ENCODE data around the gene MRM1.
"Not testable (repeated sequence)": the region's sequence is repeated elsewhere in the genome, so short reads cannot be mapped to it uniquely, and the experiment has no call there.

The MRM1 gene

DNA sequence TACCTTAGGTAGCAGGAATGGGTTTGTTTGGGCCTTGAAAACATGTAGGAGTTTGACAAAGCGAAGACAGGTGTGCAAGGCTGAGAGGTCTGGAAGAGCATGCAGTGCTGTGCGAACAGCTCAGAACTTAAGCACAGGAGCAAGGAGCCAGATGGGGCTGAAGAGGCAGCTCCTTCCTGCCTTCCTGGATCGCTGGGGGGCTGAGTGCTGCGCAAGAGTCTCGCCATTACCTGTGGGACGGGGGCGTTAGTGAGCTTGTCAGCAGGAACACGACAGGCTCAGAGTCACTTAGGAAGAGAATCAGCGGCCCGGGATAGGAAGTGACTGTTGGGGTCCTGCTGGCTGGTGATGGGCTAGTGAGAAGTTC, 464 bp upstream of the MRM1 start:
- no peak for DNase-seq

DNA sequence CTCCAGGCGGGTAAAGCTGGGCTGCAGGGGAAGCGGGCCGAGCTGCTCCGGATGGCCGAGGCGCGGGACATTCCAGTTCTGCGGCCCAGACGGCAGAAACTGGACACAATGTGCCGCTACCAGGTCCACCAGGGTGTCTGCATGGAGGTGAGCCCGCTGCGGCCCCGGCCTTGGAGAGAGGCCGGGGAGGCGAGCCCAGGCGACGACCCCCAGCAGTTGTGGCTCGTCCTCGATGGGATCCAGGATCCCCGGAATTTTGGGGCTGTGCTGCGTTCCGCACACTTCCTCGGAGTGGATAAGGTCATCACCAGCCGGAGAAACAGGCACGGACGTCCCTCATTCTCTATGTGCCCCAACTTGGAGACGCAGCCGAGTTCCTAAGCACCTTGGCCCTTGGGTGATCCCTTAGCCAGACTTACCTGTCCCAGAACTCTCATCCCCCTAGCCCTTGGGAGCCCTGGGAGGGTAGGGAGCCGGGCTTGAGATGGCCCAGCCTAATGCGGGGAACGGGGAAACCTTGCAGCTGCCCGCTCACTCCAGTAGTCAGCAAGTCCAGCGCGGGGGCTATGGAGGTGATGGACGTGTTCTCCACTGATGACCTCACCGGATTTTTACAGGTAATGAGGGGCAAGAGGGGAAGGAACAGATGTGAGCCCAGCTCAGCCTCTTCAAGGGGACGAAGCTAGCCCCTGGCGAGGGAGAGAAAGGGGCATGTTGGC, 806 bp downstream of the MRM1 start:
- peak in 3 of 4 experiments; percentile 14 to 41 (median 28) for DNase-seq

DNA sequence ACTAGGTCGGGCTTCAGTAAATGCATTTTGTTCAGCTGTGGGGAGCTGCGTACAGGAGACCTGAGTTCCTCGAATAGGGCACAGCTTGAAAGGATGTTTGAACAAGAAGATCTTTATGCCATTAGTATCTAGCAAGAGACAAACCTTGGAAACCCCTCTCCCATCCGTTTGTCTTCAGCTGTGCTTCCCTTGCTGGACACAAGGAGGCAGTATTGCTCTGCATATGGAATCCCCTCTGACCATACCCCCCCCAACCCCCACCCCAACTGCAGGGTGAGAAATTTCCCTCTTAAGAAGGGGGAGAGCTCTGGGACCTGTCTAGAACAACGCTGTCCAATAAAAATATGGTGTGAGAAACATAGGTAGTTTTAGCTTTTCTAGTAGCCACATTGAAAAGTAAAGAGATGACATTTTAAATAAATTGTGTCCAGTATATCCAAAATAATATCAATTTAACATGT, 1.6 kb downstream of the MRM1 start:
- DNase-seq = peak; percentile 65 to 78 (median 70)

DNA sequence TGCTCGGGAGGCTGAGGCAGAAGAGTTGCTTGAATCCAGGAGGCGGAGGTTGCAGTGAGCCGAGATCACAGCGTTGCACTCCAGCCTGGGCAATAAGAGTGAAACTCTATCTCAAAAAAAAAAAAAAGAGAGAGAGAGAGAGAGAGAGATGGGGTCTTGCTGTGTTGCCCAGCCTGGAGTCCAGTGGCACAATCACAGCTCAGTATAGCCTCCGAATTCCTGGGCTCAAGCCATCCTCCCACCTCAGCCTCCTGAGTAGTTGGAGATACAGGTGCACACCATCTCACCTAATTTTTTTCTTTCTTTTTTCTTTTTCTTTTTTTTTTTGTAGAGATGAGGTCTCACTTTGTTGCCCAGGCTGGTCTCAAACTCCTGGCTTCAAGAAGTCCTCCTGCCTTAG, 3.6 kb downstream of the MRM1 start:
- DNase-seq = not testable (repeated sequence)

DNA sequence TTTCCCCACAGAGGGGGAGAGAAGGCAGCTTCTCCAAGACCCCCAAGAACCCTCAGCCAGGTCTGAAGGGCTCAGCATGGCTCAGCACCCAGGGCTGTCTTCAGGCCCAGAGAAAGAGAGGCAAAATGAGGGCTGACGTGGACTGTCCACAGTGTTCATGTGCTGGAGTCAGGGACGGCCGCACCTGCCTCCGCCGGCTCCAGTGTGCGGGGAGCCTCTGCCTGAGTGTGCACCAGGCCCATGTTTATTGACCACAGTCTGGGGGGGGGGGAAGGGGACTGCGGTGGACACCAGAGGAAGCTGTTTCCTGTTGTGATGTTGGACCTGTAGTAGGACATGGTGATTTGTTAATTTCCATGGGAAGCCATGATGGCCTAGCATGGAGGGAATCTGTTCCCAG, 6.9 kb downstream of the MRM1 start:
- DNase-seq = no peak

DNA sequence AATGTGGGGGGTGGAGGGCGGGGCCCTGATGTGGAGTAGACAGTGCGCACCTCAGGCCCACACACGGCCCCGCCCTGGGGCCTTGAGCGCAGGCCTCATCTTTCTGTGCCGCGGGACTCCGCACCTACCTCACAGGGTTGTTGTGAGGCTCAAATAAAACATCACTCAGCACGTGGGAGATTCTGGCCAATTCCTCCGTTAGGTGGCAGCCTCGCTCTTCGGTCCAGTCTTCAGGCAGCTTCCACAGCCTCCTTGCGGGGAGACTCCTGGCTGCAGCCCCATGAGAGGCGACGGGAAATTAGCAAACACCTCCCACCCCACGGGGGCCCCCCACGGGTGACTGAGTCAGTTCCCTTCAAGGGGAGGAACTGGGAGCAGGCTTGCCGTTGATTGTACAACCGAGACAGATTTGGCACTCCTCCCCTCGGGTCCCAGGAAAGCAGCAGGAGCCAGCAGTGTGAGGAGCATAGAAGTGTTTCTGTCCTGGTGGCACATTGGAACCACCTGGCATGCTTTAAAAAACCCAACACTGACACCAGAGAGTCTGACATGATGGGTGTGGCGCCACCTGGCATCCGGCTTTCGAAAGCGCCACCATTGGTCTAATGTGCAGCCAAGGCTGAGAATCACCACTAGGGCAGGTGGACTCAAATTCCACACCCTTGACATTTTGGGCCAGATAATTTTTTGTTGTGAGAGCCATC, 7.6 kb downstream of the MRM1 start:
- DNase-seq = peak; percentile 63 to 83 (median 74)

DNA sequence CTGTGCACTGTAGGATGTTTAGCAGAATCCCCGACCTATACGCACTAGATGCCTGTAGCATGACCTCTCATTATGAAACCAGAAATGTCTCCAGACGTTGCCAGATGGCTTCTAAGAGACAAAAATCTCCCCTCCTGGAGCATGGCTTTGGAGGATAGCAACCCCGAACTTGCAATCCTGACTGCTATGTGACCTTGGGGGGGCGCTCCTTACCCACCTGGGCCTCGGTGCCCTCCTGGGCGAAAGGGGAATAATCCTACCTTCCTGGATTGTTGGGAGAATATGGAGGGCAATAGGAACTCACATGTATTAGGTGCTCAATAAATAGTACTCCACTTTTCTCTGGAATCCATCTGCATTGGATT, 8.1 kb downstream of the MRM1 start:
- DNase-seq = no peak

DNA sequence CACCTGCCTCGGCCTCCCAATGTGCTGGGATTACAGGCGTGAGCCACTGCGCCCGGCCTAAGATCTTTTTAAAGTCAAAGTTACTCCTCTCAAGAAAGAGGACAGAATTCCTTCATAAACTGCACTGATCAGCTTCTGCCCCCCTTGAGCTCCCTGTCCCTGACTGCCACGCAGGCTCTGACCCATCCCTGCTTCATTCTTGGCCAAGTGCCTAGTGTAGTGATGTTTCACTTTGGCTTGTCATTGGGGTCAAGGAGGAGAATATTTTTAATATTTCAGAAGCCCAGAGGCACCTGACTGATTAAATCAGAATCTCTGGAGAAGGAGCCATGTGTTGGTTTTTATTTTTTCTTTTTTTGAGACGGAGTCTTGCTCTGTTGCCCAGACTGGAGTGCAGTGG, 9.1 kb downstream of the MRM1 start:
- no peak for DNase-seq

DNA sequence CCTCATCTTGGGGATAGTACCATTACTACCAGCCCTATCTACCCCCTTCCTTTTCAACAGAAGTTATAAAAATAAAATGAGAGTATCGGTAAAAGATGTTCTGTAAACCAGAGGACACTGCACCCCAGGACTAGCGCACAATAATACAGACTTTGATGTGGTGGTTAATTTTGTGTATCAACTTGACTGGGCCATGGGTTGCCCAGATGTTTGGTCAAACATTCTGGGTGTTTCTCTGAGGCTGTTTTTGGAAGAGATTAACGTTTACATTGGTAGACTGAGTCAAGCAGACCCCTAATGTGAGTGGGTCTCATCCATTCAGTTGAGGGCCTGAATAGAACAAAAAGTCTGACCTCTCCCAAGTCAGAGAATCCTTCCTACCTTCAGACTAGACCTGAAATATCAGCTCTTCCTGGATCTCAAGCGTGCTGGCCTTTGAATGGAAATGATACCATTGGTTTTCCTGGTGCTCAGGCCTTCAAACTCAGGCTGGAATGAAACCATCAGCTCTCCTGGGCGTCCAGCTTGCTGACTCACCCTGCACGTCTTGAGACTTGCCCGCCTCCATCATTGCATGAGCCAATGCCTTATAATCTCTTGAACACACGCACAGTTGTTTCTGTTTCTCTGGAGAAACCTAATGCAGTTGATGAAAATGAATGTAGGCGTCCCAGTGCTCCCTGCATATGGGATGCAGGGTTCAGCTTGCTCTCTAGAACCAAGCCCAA, 10.1 kb downstream of the MRM1 start:
- peak in 3 of 4 experiments; percentile 24 to 48 (median 36) for DNase-seq

DNA sequence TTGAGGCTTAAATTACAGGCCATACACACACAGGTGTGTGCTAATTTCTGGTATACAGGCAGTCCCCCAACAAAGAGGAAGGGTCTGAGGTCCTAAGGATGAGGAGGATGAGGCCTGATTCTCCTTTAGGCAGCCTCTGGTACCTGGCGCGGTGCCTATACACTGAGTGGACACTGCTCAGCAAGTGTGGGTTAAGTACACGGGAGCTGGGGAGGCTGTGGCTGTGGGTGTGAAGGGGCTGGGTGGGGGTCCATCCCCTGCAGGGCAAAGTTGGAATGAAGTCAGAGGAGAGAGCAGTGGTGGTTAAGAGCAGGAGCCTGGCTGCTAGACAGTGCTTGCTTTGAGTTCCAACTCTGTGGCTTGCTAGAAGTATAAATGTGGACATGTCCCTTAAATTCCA, 10.9 kb downstream of the MRM1 start:
- no peak for DNase-seq

DNA sequence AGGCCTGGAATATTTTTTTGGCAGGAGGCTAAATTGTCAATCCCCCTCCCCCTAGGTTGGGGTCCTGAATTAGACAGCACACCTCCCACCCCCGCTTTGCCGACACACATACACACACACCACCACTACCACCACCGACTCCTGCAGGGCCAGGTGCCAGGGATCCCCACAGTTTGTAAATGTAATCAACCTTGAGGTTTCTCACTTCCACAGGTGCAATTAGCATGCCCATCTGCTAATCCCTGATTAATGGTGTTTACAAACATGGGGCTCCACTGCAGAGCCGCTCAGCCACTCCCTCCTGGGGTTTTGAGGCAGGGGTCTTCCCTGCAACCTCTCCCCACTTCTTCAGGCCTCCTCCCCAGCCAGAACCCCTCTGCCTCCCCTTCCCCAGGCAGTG, 11.8 kb downstream of the MRM1 start:
- DNase-seq = no peak

DNA sequence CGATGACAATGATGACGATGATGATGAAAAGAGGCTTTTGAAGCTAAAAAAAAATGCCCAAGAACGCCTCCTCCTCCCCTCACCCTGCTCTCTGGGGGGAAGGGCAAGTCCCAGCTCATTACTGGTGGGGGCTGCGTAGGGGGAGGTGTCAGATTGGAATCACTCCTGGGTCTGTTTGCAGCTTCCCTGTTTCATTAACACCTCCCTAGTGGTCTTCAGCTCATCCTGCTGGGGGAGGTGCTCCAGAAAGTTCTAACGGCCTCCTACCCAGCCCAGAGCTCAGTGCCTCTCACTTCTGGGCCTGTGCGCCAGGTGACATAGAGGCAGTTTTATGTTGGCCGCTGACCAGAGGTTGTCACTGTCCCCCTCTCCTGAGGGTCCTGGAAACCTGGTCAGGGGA, 12.7 kb downstream of the MRM1 start:
- DNase-seq = no peak

DNA sequence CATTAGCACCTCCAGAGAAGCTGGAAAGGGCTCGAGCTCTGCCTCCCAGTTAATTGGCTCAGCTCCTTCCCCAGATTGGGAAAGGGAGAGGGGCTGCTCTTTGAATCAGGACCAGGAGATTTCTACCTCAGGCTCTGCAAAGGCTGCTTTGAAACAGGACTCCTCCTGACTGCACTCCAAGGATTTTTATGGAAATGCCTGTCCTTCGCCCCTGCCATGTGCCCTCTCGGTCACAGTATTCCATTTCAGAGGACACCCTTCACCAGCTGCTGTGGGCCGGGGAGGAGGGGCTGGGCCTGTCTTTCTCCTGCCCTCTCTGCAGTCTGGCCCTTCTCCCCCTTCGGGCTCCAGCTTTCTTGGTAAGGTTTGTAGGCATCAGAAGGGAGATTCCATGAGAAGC, 13.6 kb downstream of the MRM1 start:
- no peak for DNase-seq

DNA sequence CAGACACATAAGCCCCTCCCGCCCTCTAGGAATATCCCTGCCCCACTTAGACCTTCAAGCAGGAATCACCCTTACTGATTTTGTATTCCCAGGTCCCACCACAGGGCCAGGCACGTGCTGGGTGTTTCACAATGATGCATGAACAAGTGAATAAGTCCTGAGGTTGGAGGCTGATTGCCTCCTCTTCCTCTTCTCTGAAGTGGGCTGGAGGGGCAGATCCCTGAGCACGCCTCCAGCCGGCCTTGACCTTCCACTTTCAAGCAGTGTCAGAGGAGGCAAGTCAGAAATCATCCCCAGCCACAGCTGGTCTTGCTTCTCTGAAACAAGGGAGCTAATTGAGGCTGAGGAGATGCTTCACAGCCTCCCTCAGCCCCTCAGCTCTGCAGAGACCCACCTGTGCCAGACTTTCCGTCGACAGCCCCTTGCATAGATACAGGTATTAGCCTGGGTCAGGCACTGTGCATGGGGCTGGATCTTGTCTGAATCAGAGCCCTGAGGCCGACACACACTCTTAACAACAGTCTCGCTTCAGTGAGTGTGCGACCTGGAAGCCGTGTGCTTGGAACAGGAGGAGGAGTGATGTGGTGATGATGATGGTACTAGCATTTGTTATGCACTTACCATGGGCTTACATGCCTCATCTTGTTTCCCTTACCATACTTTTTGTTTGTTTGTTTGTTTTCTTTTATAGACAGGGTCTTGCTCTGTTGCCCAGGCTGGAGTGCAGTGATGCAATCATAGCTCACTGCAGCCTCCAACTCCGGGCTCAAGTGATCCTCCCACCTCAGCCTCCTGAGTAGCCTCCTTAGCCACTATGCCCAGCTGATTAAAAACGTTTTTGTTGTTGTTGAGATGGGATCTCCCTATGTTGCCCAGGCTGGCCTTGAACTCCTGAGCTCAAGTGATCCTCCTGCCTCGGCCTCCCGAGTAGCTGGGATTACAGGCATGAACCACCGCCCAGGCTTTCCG, 15.0 kb downstream of the MRM1 start:
- DNase-seq = peak; percentile 11 to 65 (median 56)

DNA sequence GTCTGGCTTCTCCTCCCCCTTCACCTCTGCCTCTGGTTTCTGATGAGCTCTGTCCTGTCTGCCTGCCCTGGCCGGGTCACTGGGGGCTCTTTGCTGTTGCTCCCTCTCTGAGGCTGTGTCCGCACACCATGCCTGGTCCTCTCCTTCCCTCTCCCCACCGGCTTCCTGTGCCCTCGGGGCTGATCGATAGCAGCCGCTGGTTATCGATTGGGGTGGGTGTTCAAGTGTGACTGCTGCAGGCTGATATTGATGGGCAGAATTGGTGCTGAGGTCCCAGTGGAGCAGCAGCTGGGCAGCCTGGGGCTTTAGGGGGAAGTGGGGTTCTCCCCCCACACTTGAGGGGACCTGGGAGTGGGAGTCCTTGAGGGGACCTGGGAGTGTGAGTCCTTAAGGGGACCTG, 16.4 kb downstream of the MRM1 start:
- DNase-seq = no peak

DNA sequence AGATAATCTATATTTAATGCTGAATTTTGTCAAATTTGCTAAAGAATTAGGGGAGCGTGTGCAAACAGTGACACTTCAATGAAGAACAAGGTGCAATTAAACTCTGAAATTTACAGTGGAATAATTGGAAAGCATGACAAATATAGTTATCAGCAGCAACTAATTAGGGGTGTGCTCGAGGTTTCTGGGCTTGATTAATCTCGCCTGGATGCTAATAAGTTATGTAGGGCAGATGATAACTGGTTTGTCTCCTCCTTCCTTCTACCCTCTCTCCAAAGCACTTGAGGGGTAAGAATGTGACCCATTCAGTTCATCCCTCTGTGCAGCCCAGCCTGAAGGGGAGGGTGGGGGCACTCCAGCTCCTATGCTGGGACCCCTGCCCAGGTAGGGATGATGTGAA, 21.9 kb downstream of the MRM1 start:
- no peak for DNase-seq

DNA sequence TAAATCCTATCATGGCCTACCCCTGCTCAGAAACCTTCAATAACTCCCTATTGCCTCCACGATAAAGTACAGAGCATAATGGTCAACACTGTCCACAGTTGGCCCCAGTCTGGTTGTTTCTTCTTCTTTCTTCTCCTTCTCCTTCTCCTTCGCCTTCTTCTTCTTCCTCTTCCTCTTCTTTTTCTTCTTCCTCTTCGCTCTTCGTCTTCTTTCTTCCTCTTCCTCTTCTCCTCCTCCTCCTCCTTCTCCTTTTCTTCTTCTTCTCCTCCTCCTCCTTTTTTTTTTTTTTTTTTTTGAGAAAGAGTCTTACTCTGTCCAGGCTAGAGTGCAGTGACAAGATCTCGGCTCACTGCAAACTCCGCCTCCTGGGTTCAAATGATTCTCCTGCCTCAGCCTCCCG, 23.8 kb downstream of the MRM1 start:
- DNase-seq = no peak

DNA sequence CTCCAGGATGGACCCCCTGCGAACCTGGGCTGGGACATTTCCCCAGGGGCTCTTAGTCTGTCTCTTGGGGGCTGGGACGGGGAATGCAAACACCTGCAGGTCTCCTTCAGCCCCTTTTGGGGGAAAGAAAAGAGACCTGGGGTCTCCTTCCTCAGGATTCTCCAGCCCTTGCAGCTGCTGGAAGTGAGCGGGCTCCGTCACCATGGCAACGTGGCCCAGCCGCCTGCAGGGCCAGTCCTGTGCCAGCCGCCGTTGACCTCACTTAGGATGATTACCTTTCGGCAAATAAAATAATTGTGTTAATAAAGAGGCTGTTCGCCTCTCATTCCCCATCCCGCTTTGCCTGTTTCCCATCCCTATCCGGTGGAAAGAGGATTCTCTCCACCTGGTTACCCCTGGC, 25.7 kb downstream of the MRM1 start:
- DNase-seq = no peak

DNA sequence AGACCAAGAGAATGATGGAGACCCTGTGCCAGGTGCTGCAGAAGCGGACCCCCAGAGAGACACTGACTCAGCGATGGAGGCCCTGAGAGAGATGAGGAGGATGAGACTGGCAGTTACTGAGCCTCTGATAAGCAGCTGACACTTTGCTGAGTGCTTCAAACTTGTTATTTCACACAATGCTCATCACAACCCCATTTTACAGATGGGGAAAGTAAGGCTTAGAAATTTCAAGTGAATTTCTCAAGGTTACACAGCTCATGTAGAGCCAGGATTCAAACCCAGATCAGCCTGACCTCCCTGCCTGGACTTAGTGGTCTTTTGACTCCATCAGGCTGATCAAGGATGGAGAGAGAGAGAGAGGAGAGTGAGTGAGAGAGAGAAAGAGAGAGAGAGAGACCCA, 27.2 kb downstream of the MRM1 start:
- DNase-seq = no peak

DNA sequence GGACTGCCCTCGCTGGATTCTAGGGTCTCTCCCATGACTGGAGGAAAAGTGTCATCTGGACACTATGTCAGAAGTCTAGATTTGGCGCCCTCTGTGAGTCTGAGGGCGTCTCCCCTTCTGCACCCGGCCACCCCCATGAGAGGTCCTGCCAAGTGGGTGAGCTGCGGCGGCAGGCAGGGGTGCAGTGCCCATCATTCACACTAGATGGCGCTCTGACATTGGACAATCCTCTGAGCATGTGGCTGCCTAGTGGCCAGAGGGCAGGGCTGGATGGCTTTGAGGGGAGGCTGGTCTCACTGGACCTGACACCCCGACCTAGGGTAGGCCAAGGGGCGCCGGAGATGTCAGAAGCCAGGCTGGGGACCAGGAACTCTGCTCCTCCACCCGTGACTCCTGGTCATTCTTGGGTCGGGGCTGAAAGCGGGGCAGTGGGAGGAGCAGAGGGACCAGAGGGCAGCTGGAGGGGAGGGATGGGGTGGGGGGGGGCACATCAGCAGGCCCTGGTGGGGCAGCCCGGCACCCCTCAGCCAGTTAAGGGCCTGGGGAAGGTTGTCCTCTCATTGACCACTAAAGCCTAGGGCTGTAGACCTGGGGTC, 28.0 kb downstream of the MRM1 start:
- DNase-seq = peak; percentile 80 to 93 (median 86)

DNA sequence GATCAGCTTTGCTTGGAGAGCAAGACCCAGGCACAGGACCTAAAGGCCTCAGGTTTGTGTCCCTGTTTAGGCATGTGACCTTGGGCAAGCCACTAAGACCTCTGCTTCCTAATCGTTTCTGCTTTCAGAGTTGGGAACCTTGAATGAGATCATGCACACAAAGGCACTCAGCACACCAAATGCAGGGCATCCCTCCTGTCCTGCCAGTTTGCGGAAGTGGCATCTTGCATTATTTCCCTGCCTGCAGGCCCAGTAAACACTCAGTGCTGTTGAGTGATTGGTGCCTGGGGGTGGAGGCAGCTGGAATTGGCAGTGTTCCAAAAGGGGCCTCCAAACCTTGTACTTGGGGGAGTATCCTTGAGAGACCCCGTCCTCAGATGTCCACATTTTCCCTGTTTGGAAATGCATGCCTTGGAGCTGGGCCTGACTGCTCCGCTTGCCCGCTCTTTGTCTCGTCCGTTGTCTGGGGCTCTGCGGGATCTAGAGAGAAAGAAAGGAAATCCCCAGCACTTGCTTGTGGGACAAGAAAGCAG, 28.7 kb downstream of the MRM1 start:
- DNase-seq = peak in 3 of 4 experiments; percentile 21 to 30 (median 29)

DNA sequence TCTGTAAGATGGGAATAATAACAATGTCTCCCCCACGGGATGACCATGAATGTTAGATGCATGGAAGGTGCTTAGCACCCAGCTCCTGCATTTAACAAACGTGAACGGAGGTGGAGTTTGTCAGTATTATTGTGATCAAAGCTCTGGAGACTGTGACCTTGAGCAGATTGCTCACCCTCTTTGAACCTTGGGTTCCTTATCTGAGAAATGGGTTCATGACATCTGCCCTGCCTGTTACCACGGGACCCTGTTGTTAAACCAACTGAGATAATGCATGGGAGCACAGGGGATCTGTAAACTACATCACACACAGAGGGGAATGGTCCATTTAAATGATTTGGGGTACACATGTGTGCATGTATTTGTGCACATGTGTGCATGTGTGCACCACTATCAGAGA, 29.6 kb downstream of the MRM1 start:
- no peak for DNase-seq

Data from suppressor macrophage (primary cell).